HepG2 (cell line): ENCODE data around the gene CTXN1. TPM values are rescaled to one million over a fixed set of nuclear protein-coding genes. Genes with fewer than 3 reads are reported as not detected.

Experiments
- AGO2 ChIP-seq: fragments of 200-400 bp; formaldehyde crosslinking; optimal IDR thresholded peaks from 2 replicates; pipeline ENCODE3; 2017; ENCODE audit warnings: mild to moderate bottlenecking, low read depth, low read length, moderate library complexity
- BATF2 ChIP-seq: sonication (generic); formaldehyde crosslinking; IDR thresholded peaks from 2 replicates; pipeline ENCODE4 v1.8.0; 2022; ENCODE audit warnings: mild to moderate bottlenecking, missing genetic modification reagents, moderate library complexity
- FOXO4 ChIP-seq: sonication (generic); formaldehyde crosslinking; conservative IDR thresholded peaks from 2 replicates; pipeline ENCODE4 v1.8.1; 2023; ENCODE audit warnings: missing genetic modification reagents
- JDP2 ChIP-seq: sonication (generic); formaldehyde crosslinking; IDR thresholded peaks from 2 replicates; pipeline ENCODE4 v1.8.1; 2022; ENCODE audit warnings: missing genetic modification reagents, borderline replicate concordance
- KDM2A ChIP-seq: sonication (generic); formaldehyde crosslinking; IDR thresholded peaks from 2 replicates; pipeline ENCODE4 v1.4.0; 2020; ENCODE audit warnings: low read depth, missing genetic modification reagents, borderline replicate concordance
- PBX3 ChIP-seq: sonication (generic); formaldehyde crosslinking; IDR thresholded peaks from 2 replicates; pipeline ENCODE4 v1.8.1; 2023; ENCODE audit warnings: missing genetic modification reagents, inconsistent platforms, borderline replicate concordance
- RBFOX2 ChIP-seq: fragments of 200-400 bp; formaldehyde crosslinking; IDR thresholded peaks from 2 replicates; pipeline ENCODE4 v1.6.1; 2017; ENCODE audit warnings: low read depth, mild to moderate bottlenecking, low read length
- STAT6 ChIP-seq: sonication (generic); formaldehyde crosslinking; IDR thresholded peaks from 2 replicates; pipeline ENCODE4 v1.4.0; 2020; ENCODE audit warnings: missing genetic modification reagents, mild to moderate bottlenecking, borderline replicate concordance
- THYN1 ChIP-seq: sonication (generic); formaldehyde crosslinking; IDR thresholded peaks from 2 replicates; pipeline ENCODE4 v1.8.1; 2023; ENCODE audit warnings: low read depth, mild to moderate bottlenecking, moderate library complexity, missing genetic modification reagents, borderline replicate concordance
- ZFAT ChIP-seq: sonication (generic); formaldehyde crosslinking; conservative IDR thresholded peaks from 2 replicates; pipeline ENCODE4 v1.8.1; 2023; ENCODE audit warnings: missing genetic modification reagents, inconsistent platforms
- ZFP37 ChIP-seq: sonication (generic); formaldehyde crosslinking; IDR thresholded peaks from 2 replicates; pipeline ENCODE4 v1.4.0; 2020; ENCODE audit warnings: missing genetic modification reagents, borderline replicate concordance
- ZNF740 ChIP-seq: sonication (generic); formaldehyde crosslinking; IDR thresholded peaks from 2 replicates; pipeline ENCODE4 v1.4.0; 2020; ENCODE audit warnings: missing genetic modification reagents
- polyA plus RNA-seq, 8 experiments: library from polyadenylated mRNA; depleted of rRNA in 3 of 8; stranded (reverse) in 7 of 8; unstranded in 1 of 8; fragments of >200 nt; fragmentation: Illumina TruSeq in 4 of 8; extraction: Trizol in 4 of 8; gene quantifications; 2 replicates each; pipeline versions ENCODE4 v1.2.1 to v1.2.3, GENCODE V29; 2011 to 2016; ENCODE audit warnings: low read depth in 4 of 8, missing spikeins in 1 of 8, mixed read lengths in 1 of 8; ENCODE audit not compliant: insufficient read depth in 1 of 8
- total RNA-seq, 5 experiments: library from RNA; depleted of rRNA; stranded (reverse); fragments of >200 nt; fragmentation: Illumina TruSeq; extraction: Trizol; gene quantifications; 2 replicates each; pipeline ENCODE4 v1.2.3, GENCODE V29; 2016; ENCODE audit warnings: low read depth in 1 of 5

The CTXN1 gene
- total and polyA plus RNA-seq, 2 of the 13 experiments (the other 11 are each of a cell fraction or from before 2014, with no cell fraction given): 0.11 TPM; not detected in 1

GRCh38 chr19:7943444-7944176 is 17.7 kb upstream of the CTXN1 start, which contains the start of gene TIMM44 (continued):
- TF ChIP-seq PBX3 (CRISPR knock-in tag) (no peak), RBFOX2 (peak; percentile 97), ZNF740 (CRISPR knock-in tag) (peak; percentile 8), KDM2A (peak; percentile 96), THYN1 (CRISPR knock-in tag) (no peak), ZFP37 (0 out of 2 replicates have a peak, but pooled peaks have one; percentile 35), FOXO4 (CRISPR knock-in tag) (no peak), STAT6 (CRISPR knock-in tag) (no peak; the same call in 1 of the 2 replicates), ZFAT (no peak; the same call in 1 of the 2 replicates), AGO2 (peak; percentile 72), JDP2 (CRISPR knock-in tag) (no peak; the same call in 1 of the 2 replicates), BATF2 (no peak; the same call in 1 of the 2 replicates)
